Astrocyte of the cerebellum (primary cell): ENCODE results near the gene THOC2.
"Not testable (repeated sequence)": the region's sequence is repeated elsewhere in the genome, so short reads cannot be mapped to it uniquely, and the experiment has no call there.

Source experiments
- DNase-seq: peaks from one replicate; pipeline ENCODE4 v3.0.0-alpha.2; 2011; ENCODE audit warnings: low read depth
- H3K4me3 ChIP-seq: 2 replicates; pipeline ENCODE4 v1.5.1; 2011; ENCODE audit warnings: mild to moderate bottlenecking, low read depth, low read length, moderate library complexity
- CTCF ChIP-seq: IDR thresholded peaks from 2 replicates; pipeline ENCODE4 v1.5.1; 2012; ENCODE audit warnings: low read length, low read depth, moderate library complexity, mild to moderate bottlenecking; ENCODE audit errors: missing control alignments
- in situ Hi-C: cut with HindIII; loops from 2 replicates; pipeline ENCODE4 v1.10.0; 2017; ENCODE audit warnings: low sequenced_read_pairs

The THOC2 gene

GRCh38 chrX:123713434-123713833 is 19.4 kb downstream of the THOC2 start:
- no peak for DNase-seq
- in situ Hi-C loops: no loop called here
- no peak for TF ChIP-seq CTCF
- H3K4me3 ChIP-seq: no peak overlapping the region

DNA sequence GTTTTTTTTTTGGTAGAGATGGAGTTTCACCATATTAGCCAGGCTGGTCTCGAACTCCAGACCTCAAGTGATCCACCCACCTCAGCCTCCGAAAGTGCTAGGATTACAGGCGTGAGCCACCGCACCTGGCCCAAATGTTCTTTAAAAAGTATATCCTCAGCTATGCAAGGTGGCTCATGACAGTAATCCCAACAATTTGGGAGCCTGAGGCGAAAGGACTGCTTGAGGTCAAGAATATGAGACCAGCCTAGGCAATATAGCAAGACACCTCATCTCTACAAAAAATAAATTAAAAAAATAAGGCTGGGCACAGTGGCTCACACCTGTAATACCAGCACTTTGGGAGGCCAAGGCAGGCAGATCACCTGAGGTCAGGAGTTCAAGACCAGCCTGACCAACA is 21.7 kb downstream of the THOC2 start:
- DNase-seq, in situ Hi-C loops, H3K4me3 ChIP-seq: not testable (repeated sequence)

- no peak for DNase-seq
- in situ Hi-C loops: no loop called here
- no peak for TF ChIP-seq CTCF
- no peak overlapping the region for H3K4me3 ChIP-seq
These were observed 28.1 kb downstream of the THOC2 start for GRCh38 chrX:123704781-123705180.

DNA sequence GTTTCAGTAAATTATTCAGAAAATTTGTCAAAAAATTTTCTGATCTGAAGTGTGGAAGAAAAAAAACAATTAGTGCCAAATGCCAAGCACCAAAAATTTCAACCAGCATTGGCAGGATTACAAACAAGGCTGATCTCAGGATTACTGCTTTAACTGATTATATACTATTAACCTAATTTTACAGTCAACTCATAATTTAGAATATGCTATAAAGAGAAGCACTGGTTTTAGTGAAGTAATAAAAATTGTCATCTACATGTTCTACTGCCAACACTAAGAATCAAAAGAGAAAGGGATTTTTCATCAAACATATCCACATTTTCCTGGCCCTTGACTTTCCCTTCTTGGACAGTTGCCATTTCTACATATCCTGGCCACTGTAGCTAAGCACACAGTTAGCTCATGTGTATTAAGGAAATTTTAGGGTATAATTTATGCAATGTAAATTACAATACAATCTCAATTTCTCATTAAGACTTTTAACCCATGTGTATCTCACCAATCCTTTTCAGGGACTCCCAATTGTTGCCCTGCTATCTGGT is 33.8 kb downstream of the THOC2 start:
- TF ChIP-seq CTCF: no peak
- H3K4me3 ChIP-seq: no peak overlapping the region
- DNase-seq: peak; percentile 5
- in situ Hi-C loops: no loop called here

DNA sequence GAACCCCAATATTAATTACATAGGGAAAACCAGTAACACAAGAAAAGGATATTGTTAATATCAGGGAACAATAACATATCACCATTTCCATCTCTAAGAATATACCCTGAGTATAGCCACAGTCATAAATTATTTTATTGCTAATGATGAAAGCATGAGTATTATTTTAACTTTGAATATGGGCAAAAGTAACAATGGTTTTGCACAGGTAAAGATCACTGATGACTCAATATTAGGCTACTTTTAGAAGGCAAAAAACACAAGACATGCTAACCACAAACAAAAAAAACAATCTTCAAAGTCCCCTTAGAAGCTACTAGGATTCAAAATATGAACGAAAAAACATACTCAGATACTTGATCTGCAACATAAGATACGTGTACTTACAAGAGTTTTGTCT is 36.5 kb downstream of the THOC2 start:
- no peak for TF ChIP-seq CTCF
- no peak for DNase-seq
- in situ Hi-C loops: no loop called here
- no peak overlapping the region for H3K4me3 ChIP-seq

- in situ Hi-C loops: no loop called here
These were observed 37.6 kb downstream of the THOC2 start for GRCh38 chrX:123695242-123695641.

DNA sequence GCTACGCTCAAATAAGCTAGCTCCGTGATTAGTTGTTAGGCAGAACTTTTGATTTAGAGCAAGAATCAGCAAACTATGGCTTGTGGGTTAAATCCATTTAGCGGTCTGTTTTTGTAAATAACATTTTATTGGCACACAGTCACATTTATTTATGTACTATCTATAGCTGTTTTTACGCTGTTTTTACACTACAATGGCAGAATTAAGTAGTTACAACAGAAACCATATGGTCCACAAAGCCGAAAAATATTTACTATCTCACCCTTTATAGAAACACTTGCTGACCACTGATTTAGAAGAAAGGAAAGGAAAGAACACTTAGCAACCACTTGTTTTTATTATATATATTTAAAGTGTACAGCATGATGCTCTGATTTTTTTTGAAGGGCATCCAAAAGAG is 41.1 kb downstream of the THOC2 start:
- no peak overlapping the region for H3K4me3 ChIP-seq
- no peak for TF ChIP-seq CTCF
- DNase-seq: no peak
- in situ Hi-C loops: no loop called here

More at GRCh38 chrX:123695242-123695641, 37.6 kb downstream of the THOC2 start:
- DNase-seq: no peak
- TF ChIP-seq CTCF: no peak
- H3K4me3 ChIP-seq: no peak overlapping the region
